Endothelial cell of umbilical vein (primary cell): Measurements from ENCODE around the gene OR1F1.
A peak's percentile ranks its signal among the peaks of the same experiment; 100 is the strongest.

Source experiments
- EZH2 ChIP-seq: IDR thresholded peaks from 2 replicates; pipeline ENCODE4 v1.6.1; 2012; ENCODE audit warnings: borderline replicate concordance, low read depth, mild to moderate bottlenecking, moderate library complexity, low read length, inconsistent platforms; ENCODE audit not compliant: severe bottlenecking
- FOS ChIP-seq: IDR thresholded peaks from 2 replicates; pipeline ENCODE4 v1.6.1; 2011; ENCODE audit warnings: mild to moderate bottlenecking, low read length, moderate library complexity, borderline replicate concordance; ENCODE audit not compliant: insufficient read depth
- GATA2 ChIP-seq: IDR thresholded peaks from 2 replicates; pipeline ENCODE4 v1.7.0; 2011; ENCODE audit warnings: low read depth, mild to moderate bottlenecking, moderate library complexity, mixed read lengths, low read length; ENCODE audit not compliant: insufficient read length, insufficient read depth
- JUN ChIP-seq: IDR thresholded peaks from 2 replicates; pipeline ENCODE4 v1.6.1; 2011; ENCODE audit warnings: borderline replicate concordance, low read depth; ENCODE audit not compliant: insufficient read length, insufficient read depth
- MAX ChIP-seq: IDR thresholded peaks from 2 replicates; pipeline ENCODE4 v1.6.1; 2011; ENCODE audit not compliant: insufficient read depth, insufficient read length
- MYC ChIP-seq: IDR thresholded peaks from one replicate; pipeline ENCODE4 v1.6.1; 2011; ENCODE audit warnings: mild to moderate bottlenecking, low read depth, low read length
- POLR2A ChIP-seq: IDR thresholded peaks from 2 replicates; pipeline ENCODE4 v1.6.1; 2012; ENCODE audit warnings: low read depth, mild to moderate bottlenecking, control low read depth, low read length
- POLR2AphosphoS5 ChIP-seq: IDR thresholded peaks from 2 replicates; pipeline ENCODE4 v1.6.1; 2012; ENCODE audit warnings: low read depth, mild to moderate bottlenecking, control low read depth, low read length, moderate library complexity; ENCODE audit not compliant: insufficient read depth
- TF ChIP-seq, protein P1 (sequence below), 2 donors: IDR thresholded peaks; 1 replicate in 1 of 2; 2 replicates in 1 of 2; pipeline ENCODE4 v1.5.1; 2011; ENCODE audit warnings: low read length in 2 of 2, mild to moderate bottlenecking in 2 of 2, moderate library complexity in 2 of 2, control low read depth in 1 of 2, inconsistent platforms in 1 of 2, low read depth in 1 of 2; ENCODE audit not compliant: insufficient read depth in 1 of 2; ENCODE audit errors: extremely low read depth in 1 of 2

GRCh38 chr16:3158510-3159314 is 29.3 kb upstream of the OR1F1 start:
- TF ChIP-seq MAX (no peak), EZH2 (no peak), POLR2A (no peak), POLR2AphosphoS5 (peak; percentile 47), MYC (no peak), FOS (no peak), JUN (no peak), GATA2 (no peak)
- TF ChIP-seq, protein P1, sequence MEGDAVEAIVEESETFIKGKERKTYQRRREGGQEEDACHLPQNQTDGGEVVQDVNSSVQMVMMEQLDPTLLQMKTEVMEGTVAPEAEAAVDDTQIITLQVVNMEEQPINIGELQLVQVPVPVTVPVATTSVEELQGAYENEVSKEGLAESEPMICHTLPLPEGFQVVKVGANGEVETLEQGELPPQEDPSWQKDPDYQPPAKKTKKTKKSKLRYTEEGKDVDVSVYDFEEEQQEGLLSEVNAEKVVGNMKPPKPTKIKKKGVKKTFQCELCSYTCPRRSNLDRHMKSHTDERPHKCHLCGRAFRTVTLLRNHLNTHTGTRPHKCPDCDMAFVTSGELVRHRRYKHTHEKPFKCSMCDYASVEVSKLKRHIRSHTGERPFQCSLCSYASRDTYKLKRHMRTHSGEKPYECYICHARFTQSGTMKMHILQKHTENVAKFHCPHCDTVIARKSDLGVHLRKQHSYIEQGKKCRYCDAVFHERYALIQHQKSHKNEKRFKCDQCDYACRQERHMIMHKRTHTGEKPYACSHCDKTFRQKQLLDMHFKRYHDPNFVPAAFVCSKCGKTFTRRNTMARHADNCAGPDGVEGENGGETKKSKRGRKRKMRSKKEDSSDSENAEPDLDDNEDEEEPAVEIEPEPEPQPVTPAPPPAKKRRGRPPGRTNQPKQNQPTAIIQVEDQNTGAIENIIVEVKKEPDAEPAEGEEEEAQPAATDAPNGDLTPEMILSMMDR (IDR thresholded peaks at IDR 0.05; ENCODE audit: extremely low read depth in 1 of 2, insufficient read depth in 1 of 2, low read depth in 1 of 2, low read length in 2 of 2): no peak
